IPS-18a (cell line): Measurements from ENCODE around the gene KLK8.

ENCODE experiments used
- H3K27ac ChIP-seq: one replicate; pipeline ENCODE4 v1.5.1; 2013; ENCODE audit warnings: low read length
- H3K27me3 ChIP-seq: one replicate; pipeline ENCODE4 v1.6.1; 2013; ENCODE audit warnings: mild to moderate bottlenecking, low read length; ENCODE audit not compliant: control insufficient read depth, insufficient read depth
- H3K36me3 ChIP-seq: one replicate; pipeline ENCODE4 v1.6.1; 2013; ENCODE audit warnings: low read depth, low read length; ENCODE audit not compliant: control insufficient read depth
- H3K4me1 ChIP-seq: one replicate; pipeline ENCODE4 v1.6.1; 2013; ENCODE audit warnings: low read depth, low read length; ENCODE audit not compliant: control insufficient read depth
- H3K4me3 ChIP-seq: one replicate; pipeline ENCODE4 v1.5.1; 2013; ENCODE audit warnings: low read length
- H3K9ac ChIP-seq: one replicate; pipeline ENCODE4 v1.6.1; 2013; ENCODE audit warnings: mild to moderate bottlenecking, low read length, moderate library complexity
- H3K9me3 ChIP-seq: one replicate; pipeline ENCODE4 v1.6.1; 2013; ENCODE audit warnings: low read depth, low read length; ENCODE audit not compliant: control insufficient read depth

KLK8 gene

GRCh38 chr19:50964266-50964665 is 37.1 kb downstream of the KLK8 start:
- no peaks in the 10 kb centered on the region for H3K36me3 ChIP-seq
- H3K27ac ChIP-seq: no peak overlapping the region
- H3K4me1 ChIP-seq: no peaks in the 10 kb centered on the region
- no peaks in the 10 kb centered on the region for H3K27me3 ChIP-seq
- H3K9me3 ChIP-seq: no peaks in the 10 kb centered on the region
- no peak overlapping the region for H3K4me3 ChIP-seq
- no peak overlapping the region for H3K9ac ChIP-seq

GRCh38 chr19:50963381-50963780 is 38.0 kb downstream of the KLK8 start:
- Histone ChIP-seq H3K27ac (no peak overlapping the region), H3K4me1 (no peaks in the 10 kb centered on the region), H3K9me3 (no peaks in the 10 kb centered on the region), H3K27me3 (no peaks in the 10 kb centered on the region), H3K36me3 (no peaks in the 10 kb centered on the region), H3K4me3 (no peak overlapping the region), H3K9ac (no peak overlapping the region)

- H3K27me3 ChIP-seq: no peaks in the 10 kb centered on the region
- no peak overlapping the region for H3K4me3 ChIP-seq
- H3K4me1 ChIP-seq: no peaks in the 10 kb centered on the region
- no peak overlapping the region for H3K27ac ChIP-seq
- H3K9me3 ChIP-seq: no peaks in the 10 kb centered on the region
- no peaks in the 10 kb centered on the region for H3K36me3 ChIP-seq
- no peak overlapping the region for H3K9ac ChIP-seq
These were observed 39.2 kb downstream of the KLK8 start for GRCh38 chr19:50962245-50962644.

- no peak overlapping the region for H3K4me3 ChIP-seq
These were observed 41.5 kb downstream of the KLK8 start for GRCh38 chr19:50959731-50960500.

GRCh38 chr19:50957587-50957986 is 43.8 kb downstream of the KLK8 start:
- Histone ChIP-seq H3K27me3 (no peaks in the 10 kb centered on the region), H3K36me3 (no peaks in the 10 kb centered on the region), H3K9ac (no peak overlapping the region), H3K4me1 (no peaks in the 10 kb centered on the region), H3K9me3 (no peaks in the 10 kb centered on the region), H3K27ac (no peak overlapping the region), H3K4me3 (no peak overlapping the region)

More at GRCh38 chr19:50959731-50960500, 41.5 kb downstream of the KLK8 start:
- H3K36me3 ChIP-seq: no peaks in the 10 kb centered on the region
- H3K9ac ChIP-seq: no peak overlapping the region
- no peak overlapping the region for H3K27ac ChIP-seq
- no peaks in the 10 kb centered on the region for H3K27me3 ChIP-seq
- no peaks in the 10 kb centered on the region for H3K4me1 ChIP-seq
- no peaks in the 10 kb centered on the region for H3K9me3 ChIP-seq

GRCh38 chr19:50952910-50953309 is 48.5 kb downstream of the KLK8 start, which contains the start of gene KLK5:
KLK5 (minus strand) TSS chr19:50953038; CDS start chr19:50952657, 381 bp downstream.
- Histone ChIP-seq H3K36me3 (no peaks in the 10 kb centered on the region), H3K9me3 (no peaks in the 10 kb centered on the region), H3K4me1 (no peaks in the 10 kb centered on the region), H3K9ac (no peak within 1 kb of the TSS), H3K4me3 (no peak within 1 kb of the TSS), H3K27ac (no peak within 1 kb of the TSS), H3K27me3 (no peaks in the 10 kb centered on the region)

- Histone ChIP-seq H3K4me3 (no peak overlapping the region), H3K9ac (no peak overlapping the region), H3K27ac (no peak overlapping the region), H3K27me3 (no peaks in the 10 kb centered on the region), H3K4me1 (no peaks in the 10 kb centered on the region), H3K9me3 (no peaks in the 10 kb centered on the region), H3K36me3 (no peaks in the 10 kb centered on the region)
These were observed 51.5 kb downstream of the KLK8 start for GRCh38 chr19:50949861-50950260.

- H3K9ac ChIP-seq: no peak overlapping the region
- no peak overlapping the region for H3K4me3 ChIP-seq
- H3K27me3 ChIP-seq: no peaks in the 10 kb centered on the region
- H3K9me3 ChIP-seq: no peaks in the 10 kb centered on the region
- no peaks in the 10 kb centered on the region for H3K36me3 ChIP-seq
- no peaks in the 10 kb centered on the region for H3K4me1 ChIP-seq
- H3K27ac ChIP-seq: no peak overlapping the region
These were observed 54.3 kb downstream of the KLK8 start for GRCh38 chr19:50947123-50947522.
